NB4 (cell line): ENCODE measurements around the gene E2F3.
"Not testable (repeated sequence)": the region's sequence is repeated elsewhere in the genome, so short reads cannot be mapped to it uniquely, and the experiment has no call there.

Source experiments
- DNase-seq: peaks from one replicate; pipeline ENCODE4 v3.0.0; 2010; ENCODE audit warnings: low read depth
- H3K4me3 ChIP-seq: one replicate; pipeline ENCODE4 v1.5.1; 2011; ENCODE audit warnings: mild to moderate bottlenecking, low read depth, low read length, moderate library complexity
- MYC ChIP-seq: IDR thresholded peaks from 2 replicates; pipeline ENCODE4 v1.6.1; 2011; ENCODE audit warnings: low read depth, low read length
- POLR2A ChIP-seq: IDR thresholded peaks from 2 replicates; pipeline ENCODE4 v1.6.1; 2011; ENCODE audit warnings: mild to moderate bottlenecking; ENCODE audit not compliant: insufficient read length; ENCODE audit errors: extremely low read depth
- TF ChIP-seq, protein P1 (sequence below): IDR thresholded peaks from one replicate; pipeline ENCODE4 v1.5.1; 2012; ENCODE audit warnings: low read depth, low read length
- TF ChIP-seq, protein P2 (sequence below): IDR thresholded peaks from 2 replicates; pipeline ENCODE4 v1.6.1; 2011; ENCODE audit warnings: low read depth, low read length

Gene E2F3

DNA sequence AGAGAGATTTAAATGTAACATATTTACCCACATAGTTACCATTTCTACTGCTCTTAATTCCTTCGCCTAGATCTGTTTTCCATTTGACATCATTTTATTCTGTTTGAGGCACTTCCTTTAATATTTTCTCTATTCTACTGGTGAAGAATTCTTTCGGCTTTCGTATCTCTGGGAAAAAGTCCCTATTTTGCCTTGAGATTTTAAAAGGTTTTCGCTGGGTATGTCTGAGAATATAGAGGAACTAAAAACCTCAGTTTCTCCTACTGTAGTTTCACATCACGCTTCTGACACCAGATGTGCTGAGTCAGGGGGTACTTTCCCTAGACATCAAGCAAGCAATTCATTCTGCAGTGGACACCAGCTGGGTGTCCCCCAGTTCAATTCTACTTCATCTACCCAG is 61.7 kb downstream of the E2F3 start:
- no peak for TF ChIP-seq MYC
- TF ChIP-seq POLR2A = no peak
- TF ChIP-seq, protein P1, sequence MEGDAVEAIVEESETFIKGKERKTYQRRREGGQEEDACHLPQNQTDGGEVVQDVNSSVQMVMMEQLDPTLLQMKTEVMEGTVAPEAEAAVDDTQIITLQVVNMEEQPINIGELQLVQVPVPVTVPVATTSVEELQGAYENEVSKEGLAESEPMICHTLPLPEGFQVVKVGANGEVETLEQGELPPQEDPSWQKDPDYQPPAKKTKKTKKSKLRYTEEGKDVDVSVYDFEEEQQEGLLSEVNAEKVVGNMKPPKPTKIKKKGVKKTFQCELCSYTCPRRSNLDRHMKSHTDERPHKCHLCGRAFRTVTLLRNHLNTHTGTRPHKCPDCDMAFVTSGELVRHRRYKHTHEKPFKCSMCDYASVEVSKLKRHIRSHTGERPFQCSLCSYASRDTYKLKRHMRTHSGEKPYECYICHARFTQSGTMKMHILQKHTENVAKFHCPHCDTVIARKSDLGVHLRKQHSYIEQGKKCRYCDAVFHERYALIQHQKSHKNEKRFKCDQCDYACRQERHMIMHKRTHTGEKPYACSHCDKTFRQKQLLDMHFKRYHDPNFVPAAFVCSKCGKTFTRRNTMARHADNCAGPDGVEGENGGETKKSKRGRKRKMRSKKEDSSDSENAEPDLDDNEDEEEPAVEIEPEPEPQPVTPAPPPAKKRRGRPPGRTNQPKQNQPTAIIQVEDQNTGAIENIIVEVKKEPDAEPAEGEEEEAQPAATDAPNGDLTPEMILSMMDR = no peak
- TF ChIP-seq, protein P2, sequence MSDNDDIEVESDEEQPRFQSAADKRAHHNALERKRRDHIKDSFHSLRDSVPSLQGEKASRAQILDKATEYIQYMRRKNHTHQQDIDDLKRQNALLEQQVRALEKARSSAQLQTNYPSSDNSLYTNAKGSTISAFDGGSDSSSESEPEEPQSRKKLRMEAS = no peak
- no peak for DNase-seq
- H3K4me3 ChIP-seq = no peak overlapping the region

DNA sequence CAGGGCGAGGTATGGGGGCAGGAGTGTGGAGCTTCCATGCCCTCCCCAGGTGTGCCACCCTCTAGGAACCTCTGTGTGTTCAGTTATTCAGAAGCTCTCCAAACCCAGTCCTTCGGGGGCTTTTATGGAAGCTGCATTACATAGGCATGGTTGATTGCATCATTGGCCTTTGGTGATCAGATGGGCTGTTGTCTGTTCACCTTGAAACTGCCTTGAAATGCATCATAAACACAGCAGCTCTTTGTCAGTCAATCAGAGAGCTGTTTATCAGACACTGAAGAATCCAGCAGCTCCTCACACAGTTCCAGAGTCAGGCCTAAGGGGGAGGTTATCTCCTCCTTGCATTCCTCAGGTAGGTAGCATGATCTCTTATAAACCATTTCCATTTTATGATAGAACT is 62.4 kb downstream of the E2F3 start:
- no peak overlapping the region for H3K4me3 ChIP-seq
- TF ChIP-seq, protein P2 = no peak
- no peak for TF ChIP-seq POLR2A
- TF ChIP-seq, protein P1 = no peak
- TF ChIP-seq MYC = no peak
- DNase-seq = no peak

DNA sequence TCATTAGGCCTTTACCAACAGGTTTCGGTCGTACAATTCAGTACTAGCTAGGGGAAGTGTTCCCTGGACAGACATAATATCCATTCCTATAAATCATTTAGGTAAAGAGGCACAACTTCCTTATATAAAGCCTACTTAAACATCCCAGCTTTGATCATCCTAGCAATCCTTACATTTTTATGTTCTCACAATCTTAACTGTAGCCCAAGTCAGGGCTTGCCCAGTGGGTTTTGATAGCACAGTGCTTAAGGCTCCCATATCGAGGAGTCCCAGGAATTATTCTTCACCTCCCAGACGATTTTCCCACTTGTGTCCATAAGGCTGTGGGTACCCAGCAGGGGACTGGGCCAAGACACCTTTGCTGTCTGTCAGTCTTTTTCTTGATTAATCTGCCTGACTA is 63.2 kb downstream of the E2F3 start:
- no peak for DNase-seq
- H3K4me3 ChIP-seq = no peak overlapping the region
- TF ChIP-seq, protein P1 = no peak
- TF ChIP-seq, protein P2 = no peak
- TF ChIP-seq MYC (no peak), POLR2A (no peak)

DNA sequence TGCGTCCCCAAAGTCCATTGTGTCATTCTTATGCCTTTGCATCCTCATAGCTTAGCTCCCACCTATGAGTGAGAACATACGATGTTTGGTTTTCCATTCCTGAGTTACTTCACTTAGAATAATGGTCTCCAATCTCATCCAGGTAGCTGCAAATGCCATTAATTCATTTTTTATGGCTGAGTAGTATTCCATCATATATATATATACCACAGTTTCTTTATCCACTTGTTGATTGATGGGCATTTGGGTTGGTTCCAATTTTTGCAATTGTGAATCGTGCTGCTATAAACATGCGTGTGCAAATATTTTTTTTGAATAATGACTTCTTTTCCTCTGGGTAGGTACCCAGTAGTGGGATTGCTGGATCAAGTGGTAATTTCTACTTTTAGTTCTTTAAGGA is 63.9 kb downstream of the E2F3 start:
- not testable (repeated sequence) for DNase-seq, H3K4me3 ChIP-seq

DNA sequence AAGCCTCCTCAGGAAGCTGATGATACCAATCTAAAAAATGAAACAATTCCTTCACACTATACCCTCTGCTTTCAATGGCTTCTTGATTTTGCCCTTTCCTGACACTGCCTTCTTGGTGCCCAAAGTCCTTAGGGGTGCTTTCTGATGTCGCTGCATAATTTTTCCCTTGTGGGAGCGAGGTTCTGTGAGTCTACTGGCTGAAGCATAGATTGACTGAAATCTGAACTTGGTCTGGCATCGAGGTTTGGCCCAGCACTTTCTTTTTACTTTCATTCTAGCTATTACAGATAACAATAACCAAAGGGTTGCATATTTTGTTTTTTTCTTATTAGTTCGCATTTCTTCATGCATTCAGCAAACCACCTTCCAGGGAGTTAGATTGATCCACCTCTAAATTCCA is 65.8 kb downstream of the E2F3 start:
- TF ChIP-seq POLR2A (no peak), MYC (no peak)
- no peak overlapping the region for H3K4me3 ChIP-seq
- DNase-seq = no peak

DNA sequence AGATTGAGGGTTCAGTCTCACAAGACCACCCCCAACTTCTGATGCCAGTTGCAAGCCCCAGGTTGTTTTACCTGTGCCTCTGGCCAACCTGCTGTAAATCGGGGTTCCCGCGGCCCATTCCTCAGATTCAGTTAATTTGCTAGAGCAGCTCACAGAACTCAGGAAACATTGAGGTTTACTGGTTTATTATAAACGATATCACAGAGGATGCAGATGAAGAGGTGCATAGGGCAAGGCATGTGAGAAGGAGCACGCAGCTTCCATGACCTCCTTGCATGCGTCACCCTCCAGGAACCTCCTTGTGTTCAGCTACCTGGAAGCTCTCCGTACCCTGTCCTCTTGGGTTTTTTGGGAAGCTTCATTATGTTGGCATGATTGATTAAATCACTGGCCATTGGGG is 66.5 kb downstream of the E2F3 start:
- TF ChIP-seq, protein P2 = no peak
- TF ChIP-seq POLR2A (no peak), MYC (no peak)
- TF ChIP-seq, protein P1 = no peak
- DNase-seq = no peak
- no peak overlapping the region for H3K4me3 ChIP-seq

DNA sequence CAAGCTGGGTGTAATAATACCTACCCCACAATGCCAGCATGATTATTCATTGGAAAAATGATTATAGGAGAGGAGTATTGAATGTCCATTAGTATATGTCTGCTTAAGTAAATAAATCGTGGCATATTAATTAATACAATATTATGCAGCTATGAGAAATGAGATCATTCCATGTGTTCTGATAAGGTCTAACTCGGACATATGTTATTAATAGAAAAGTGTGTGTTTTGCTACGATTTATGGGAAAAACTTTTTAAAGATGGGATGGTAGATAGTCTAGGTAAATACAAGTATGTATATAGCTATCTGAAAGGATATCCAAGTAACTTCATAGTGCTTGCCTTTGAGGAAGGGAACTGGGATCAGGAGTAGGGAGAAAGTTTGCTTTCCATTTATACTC is 71.1 kb downstream of the E2F3 start:
- no peak overlapping the region for H3K4me3 ChIP-seq
- DNase-seq = no peak
- TF ChIP-seq, protein P1 = no peak
- no peak for TF ChIP-seq POLR2A
- no peak for TF ChIP-seq MYC
- TF ChIP-seq, protein P2 = no peak
